Esophagus squamous epithelium (tissue), 5 donors: ENCODE data around the gene NPB. TPM values are rescaled to one million over a fixed set of nuclear protein-coding genes. Genes with fewer than 3 reads are reported as not detected.

Experiments used
- DNase-seq: peaks from one replicate; lab custom pipeline; 2025; lab: John Stamatoyannopoulos, UW
- H3K27ac ChIP-seq, 4 donors: fragments of 200-600 bp; sonication (generic); one replicate each; pipeline ENCODE4 v1.5.1; 2016 to 2019; ENCODE audit warnings: mild to moderate bottlenecking in 1 of 4
- H3K27me3 ChIP-seq, 4 donors: fragments of 200-600 bp; sonication (generic); 1 replicate in 3 of 4; 2 replicates in 1 of 4; pipeline versions ENCODE4 v1.5.1 to v1.6.0; 2017 to 2021; ENCODE audit warnings: antibody characterized with exemption in 1 of 4
- H3K36me3 ChIP-seq, 3 donors: fragments of 200-600 bp; sonication (generic); one replicate each; pipeline ENCODE4 v1.5.1; 2016 to 2019
- H3K4me1 ChIP-seq, 3 donors: fragments of 200-600 bp; sonication (generic); one replicate each; pipeline ENCODE4 v1.5.1; 2017 to 2019
- H3K4me3 ChIP-seq, 4 donors: fragments of 200-600 bp; sonication (generic); 1 replicate in 3 of 4; 2 replicates in 1 of 4; pipeline ENCODE4 v1.5.1; 2016 to 2019; ENCODE audit warnings: mild to moderate bottlenecking in 2 of 4, moderate library complexity in 1 of 4
- H3K9me3 ChIP-seq, 3 donors: fragments of 200-600 bp; sonication (generic); one replicate each; pipeline ENCODE4 v1.5.1; 2016 to 2019
- CTCF ChIP-seq, 6 experiments: fragments of 450-650 bp in 4 of 6; fragments of 200-600 bp in 2 of 6; sonication (generic) in 2 of 6; IDR thresholded peaks; one replicate each; pipeline ENCODE4 v1.5.1; 2016 to 2019; ENCODE audit warnings: antibody characterized with exemption in 6 of 6, mild to moderate bottlenecking in 4 of 6, moderate library complexity in 4 of 6
- POLR2A ChIP-seq, 4 donors: fragments of 450-650 bp; IDR thresholded peaks; one replicate each; pipeline ENCODE4 v1.6.1; 2017; ENCODE audit warnings: antibody characterized with exemption in 4 of 4, mild to moderate bottlenecking in 4 of 4, moderate library complexity in 3 of 4
- WGBS, 2 donors: methylation state at CpG; one replicate each; pipeline ENCODE4 v1.1.5; 2018; 5-methylcytosine and 5-hydroxymethylcytosine counted together
- intact Hi-C: fragments of 100-400 bp; cut with DNase I; formaldehyde crosslinking; loops from one replicate; pipeline ENCODE4 v1.15.0; 2022
- total RNA-seq, 4 donors: library from RNA; depleted of rRNA; stranded (reverse); fragments of >200 nt; gene quantifications; one replicate each; pipeline ENCODE4 v1.1.0, GENCODE V29; 2016
- donor health status: DM: yes; HTN: yes; CAD: no.

The NPB gene
- total RNA-seq, 4 donors from 2014 or later, result 0.53 to 7.4 (median 1.5) TPM

GRCh38 chr17:81903896-81904599 is 2.0 kb downstream of the NPB start:
- H3K9me3 ChIP-seq, result no peaks in the 10 kb centered on the region
- H3K27ac ChIP-seq, result no peak overlapping the region
- H3K36me3 ChIP-seq, result peaks cover 4 to 78% (median 11%) of the 10 kb centered on the region in 3 donors
- TF ChIP-seq POLR2A (IDR thresholded peaks at IDR 0.05), result no peak
- no peak for TF ChIP-seq CTCF (IDR thresholded peaks at IDR 0.05)
- 91 to 95% methylated on average over 8 to 17 of the region's 24 CpGs for WGBS, 2 donors
- DNase-seq, result no peak
- peaks cover 11 to 35% (median 13%) of the 10 kb centered on the region in 3 donors for H3K4me1 ChIP-seq
- peaks cover 0 to 20% (median 0%) of the 10 kb centered on the region in 4 donors for H3K27me3 ChIP-seq
- no peak overlapping the region for H3K4me3 ChIP-seq
- intact Hi-C loops, result no loop called here

- H3K9me3 ChIP-seq, result no peaks in the 10 kb centered on the region
- H3K4me1 ChIP-seq, result peaks cover 11 to 38% (median 13%) of the 10 kb centered on the region in 3 donors
- H3K27ac ChIP-seq, result no peak overlapping the region
- peaks cover 3 to 77% (median 11%) of the 10 kb centered on the region in 3 donors for H3K36me3 ChIP-seq
- H3K27me3 ChIP-seq, result peaks cover 0 to 20% (median 0%) of the 10 kb centered on the region in 4 donors
- intact Hi-C loops, result no loop called here
- H3K4me3 ChIP-seq, result no peak overlapping the region
- no peak for DNase-seq
- WGBS, 2 donors, result 80 to 88% methylated on average over 1 to 6 of the region's 28 CpGs
- TF ChIP-seq CTCF (IDR thresholded peaks at IDR 0.05) (no peak), POLR2A (IDR thresholded peaks at IDR 0.05) (no peak)
These were observed 2.8 kb downstream of the NPB start for GRCh38 chr17:81904600-81905423.

- intact Hi-C loops, result no loop called here
- WGBS, 2 donors, result 88 to 92% methylated on average over 4 to 15 of the region's 16 CpGs
- H3K27ac ChIP-seq, result no peak overlapping the region
- H3K4me1 ChIP-seq, result peaks cover 17 to 38% (median 19%) of the 10 kb centered on the region in 3 donors
- TF ChIP-seq CTCF (IDR thresholded peaks at IDR 0.05) (no peak), POLR2A (IDR thresholded peaks at IDR 0.05) (no peak)
- no peak overlapping the region for H3K4me3 ChIP-seq
- peaks cover 0 to 20% (median 0%) of the 10 kb centered on the region in 4 donors for H3K27me3 ChIP-seq
- H3K9me3 ChIP-seq, result no peaks in the 10 kb centered on the region
- DNase-seq, result no peak
- H3K36me3 ChIP-seq, result peaks cover 0 to 70% (median 11%) of the 10 kb centered on the region in 3 donors
These were observed 3.4 kb downstream of the NPB start for GRCh38 chr17:81905424-81905875.

- intact Hi-C loops, result no loop called here
These were observed 4.0 kb downstream of the NPB start for GRCh38 chr17:81905993-81906392.

More at GRCh38 chr17:81905993-81906392, 4.0 kb downstream of the NPB start:
- H3K36me3 ChIP-seq, result peaks cover 0 to 68% (median 11%) of the 10 kb centered on the region in 3 donors
- no peak overlapping the region for H3K4me3 ChIP-seq
- peaks cover 18 to 40% (median 24%) of the 10 kb centered on the region in 3 donors for H3K4me1 ChIP-seq
- H3K27me3 ChIP-seq, result peaks cover 0 to 20% (median 0%) of the 10 kb centered on the region in 4 donors
- no peaks in the 10 kb centered on the region for H3K9me3 ChIP-seq
- no peak overlapping the region for H3K27ac ChIP-seq
- no peak for TF ChIP-seq POLR2A (IDR thresholded peaks at IDR 0.05)
- no peak for TF ChIP-seq CTCF (IDR thresholded peaks at IDR 0.05)
- 70% methylated on average over 2 of the region's 10 CpGs; no CpG with 5 or more reads in 1 of the 2 donors for WGBS, 2 donors
- DNase-seq, result no peak
